HG02885 (cell line): ENCODE data around the gene OXA1L.
"Not testable (repeated sequence)": the region's sequence is repeated elsewhere in the genome, so short reads cannot be mapped to it uniquely, and the experiment has no call there.

Experiments
- ATAC-seq: cut with Tn5 transposase; IDR thresholded peaks from one replicate; pipeline ENCODE4 v1.9.1; 2021; ENCODE audit warnings: mild to moderate bottlenecking; ENCODE audit not compliant: unreplicated experiment, poor library complexity

OXA1L gene

DNA sequence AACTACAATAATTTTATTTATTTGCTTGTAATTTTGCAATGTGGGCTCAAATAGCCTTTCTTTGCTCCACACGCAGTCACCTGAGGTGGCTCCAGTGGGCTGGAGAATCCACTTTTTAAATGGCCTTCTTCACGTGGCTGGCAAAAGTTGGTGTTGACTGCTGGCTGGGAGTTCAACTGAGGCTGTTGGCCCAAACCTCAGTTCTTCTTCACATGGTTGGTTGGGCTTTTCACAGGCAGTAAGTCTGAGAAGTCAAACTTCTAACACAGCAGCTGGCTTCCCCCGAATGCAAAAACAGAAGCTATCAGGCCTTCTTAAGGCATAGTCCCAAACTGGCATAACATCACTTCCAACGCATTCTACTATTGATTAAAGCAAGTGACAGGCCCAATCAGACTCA is 2.1 kb upstream of the OXA1L start:
- ATAC-seq = no peak

DNA sequence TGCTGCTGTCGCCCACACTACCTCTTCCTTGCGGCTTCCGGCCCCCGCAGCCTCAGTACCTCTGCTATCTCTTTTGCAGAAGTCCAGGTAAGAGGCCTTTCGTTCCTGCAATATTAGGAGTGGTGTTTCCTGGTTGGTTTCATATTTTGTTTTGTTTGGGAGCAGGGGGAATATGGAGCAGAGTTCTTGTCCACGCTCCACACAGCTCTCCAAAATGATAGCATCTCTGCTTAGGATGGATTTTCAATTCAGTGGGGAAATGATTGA is 768 bp downstream of the OXA1L start:
- ATAC-seq = no peak

- no peak for ATAC-seq
These were observed 2.5 kb downstream of the OXA1L start for GRCh38 chr14:22768947-22769346.

DNA sequence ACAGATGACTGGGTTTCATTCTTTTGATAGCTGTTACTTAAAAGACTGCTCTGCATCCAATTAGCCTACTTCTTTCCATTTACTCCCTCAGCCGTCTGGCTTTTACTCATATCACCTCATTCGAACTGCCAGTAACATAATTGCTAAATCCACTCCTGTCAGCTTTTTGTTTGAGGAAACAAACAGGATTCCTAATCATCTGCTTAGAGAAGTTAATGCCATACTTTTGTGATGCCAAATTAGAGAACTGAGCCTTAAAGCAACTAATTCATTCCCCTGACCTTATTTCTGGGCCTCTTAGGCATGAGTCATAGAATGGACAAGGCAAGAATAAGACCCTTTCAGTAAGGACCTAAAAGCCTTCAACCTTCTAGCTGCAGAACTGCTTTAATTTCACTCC is 2.9 kb downstream of the OXA1L start:
- ATAC-seq = no peak

- ATAC-seq = no peak
These were observed 4.1 kb downstream of the OXA1L start for GRCh38 chr14:22770481-22771187.

- ATAC-seq = no peak
These were observed 6.2 kb downstream of the OXA1L start for GRCh38 chr14:22772725-22773124.

GRCh38 chr14:22773162-22774010 is 6.9 kb downstream of the OXA1L start:
- no peak for ATAC-seq

DNA sequence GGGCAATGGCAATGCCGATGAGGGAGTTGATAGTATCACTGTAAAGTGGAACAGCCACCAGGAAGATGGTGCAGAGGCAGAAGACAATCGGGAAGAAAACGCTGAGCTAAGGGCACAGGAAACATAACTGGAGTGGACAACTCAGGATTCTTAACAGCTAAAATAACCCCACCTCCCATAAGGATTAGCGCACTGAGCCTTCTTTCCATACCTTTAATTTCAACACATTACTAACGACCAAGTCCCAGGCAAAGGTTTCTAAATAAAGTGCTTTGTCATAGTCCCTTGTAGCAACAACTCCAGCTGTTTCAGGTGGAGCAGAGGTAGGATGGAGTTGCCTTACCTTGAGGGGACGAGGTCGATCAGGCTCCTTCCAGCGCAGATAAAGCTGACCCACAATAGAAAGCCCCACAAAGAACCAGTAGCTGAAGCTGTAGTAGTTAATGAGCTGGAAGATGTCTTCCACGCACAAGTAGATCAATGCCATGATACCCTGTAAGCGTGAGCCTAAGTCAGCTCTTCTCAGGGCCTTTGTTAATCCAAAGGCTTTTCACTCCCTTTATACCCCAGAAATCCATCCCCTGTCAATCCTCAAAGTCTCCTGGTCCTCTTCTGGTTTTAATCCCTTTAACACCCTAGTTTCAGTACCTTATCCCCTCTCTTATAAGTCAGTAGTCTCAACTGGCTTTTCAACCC is 7.7 kb downstream of the OXA1L start:
- ATAC-seq = no peak

DNA sequence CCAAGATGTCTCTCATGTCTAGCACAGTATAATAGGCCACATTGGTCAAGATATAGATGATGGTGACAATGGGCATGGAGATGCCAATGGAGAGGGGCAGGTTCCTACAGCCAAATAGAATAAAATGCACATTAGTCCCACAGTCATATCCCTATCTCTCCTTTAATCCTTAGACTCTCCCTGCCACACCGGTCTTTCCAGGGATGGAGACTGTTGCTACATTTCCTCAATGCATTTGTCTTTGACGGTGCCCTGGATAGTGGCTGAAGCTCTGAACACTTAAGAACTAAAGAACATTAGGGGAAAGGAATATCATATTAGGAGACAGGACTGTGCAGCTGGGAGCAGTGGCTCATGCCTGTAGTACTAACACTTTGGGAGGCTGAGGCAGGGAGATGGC is 9.7 kb downstream of the OXA1L start:
- no peak for ATAC-seq

- not testable (repeated sequence) for ATAC-seq
These were observed 10.4 kb downstream of the OXA1L start for GRCh38 chr14:22776849-22777248.

- ATAC-seq = no peak
These were observed 11.6 kb downstream of the OXA1L start for GRCh38 chr14:22778084-22778483.

GRCh38 chr14:22780105-22780679 is 13.7 kb downstream of the OXA1L start:
- no peak for ATAC-seq

DNA sequence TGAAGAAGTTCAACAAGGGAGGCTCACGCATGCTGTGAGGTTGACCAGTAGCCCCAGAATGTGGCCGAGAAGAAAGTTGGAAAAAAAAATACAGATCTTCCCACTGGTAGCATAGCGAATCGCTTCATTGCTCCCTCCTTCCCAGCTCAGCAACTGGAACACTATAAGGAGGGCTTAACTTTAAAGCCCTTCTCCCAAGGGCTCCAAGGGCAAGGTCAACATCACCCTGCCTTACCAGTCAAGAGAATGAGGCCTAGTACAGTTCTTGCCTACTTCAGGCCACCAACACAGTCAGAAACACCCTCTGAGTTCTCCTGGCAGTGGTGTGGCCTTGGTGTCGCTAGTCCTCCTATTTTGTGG is 14.4 kb downstream of the OXA1L start:
- ATAC-seq = no peak

DNA sequence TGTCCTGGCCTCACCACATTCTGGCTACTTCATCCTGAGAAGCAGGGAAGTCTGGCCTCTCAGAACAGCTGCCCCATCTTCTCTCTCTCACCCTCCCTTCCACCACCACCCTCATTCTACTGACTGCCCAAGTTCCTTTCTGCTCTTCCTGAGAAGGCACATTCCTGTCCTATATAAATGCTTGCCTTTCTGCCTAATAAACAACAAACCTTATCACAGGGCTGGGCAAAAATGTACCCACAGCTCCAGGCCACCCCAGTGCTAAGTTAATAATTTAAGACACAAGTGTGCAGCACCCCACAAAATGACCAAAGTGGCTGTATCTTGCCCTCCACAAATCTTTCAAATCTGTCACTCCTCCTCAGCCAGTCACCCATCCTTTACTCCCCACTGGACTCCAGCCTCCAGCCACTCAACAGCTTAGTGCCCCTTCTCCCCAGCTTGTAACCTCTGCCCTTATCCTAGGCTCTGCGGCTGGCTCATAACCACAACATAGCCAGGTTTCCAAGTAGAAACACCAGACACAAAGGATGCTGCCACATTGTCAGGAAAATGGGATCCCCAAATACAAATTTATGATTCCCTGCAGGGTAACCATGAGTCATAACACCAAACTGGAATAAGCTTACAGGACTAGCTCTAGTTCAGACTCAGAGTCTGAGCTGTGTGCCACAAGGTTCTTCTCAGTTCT is 15.0 kb downstream of the OXA1L start:
- no peak for ATAC-seq

DNA sequence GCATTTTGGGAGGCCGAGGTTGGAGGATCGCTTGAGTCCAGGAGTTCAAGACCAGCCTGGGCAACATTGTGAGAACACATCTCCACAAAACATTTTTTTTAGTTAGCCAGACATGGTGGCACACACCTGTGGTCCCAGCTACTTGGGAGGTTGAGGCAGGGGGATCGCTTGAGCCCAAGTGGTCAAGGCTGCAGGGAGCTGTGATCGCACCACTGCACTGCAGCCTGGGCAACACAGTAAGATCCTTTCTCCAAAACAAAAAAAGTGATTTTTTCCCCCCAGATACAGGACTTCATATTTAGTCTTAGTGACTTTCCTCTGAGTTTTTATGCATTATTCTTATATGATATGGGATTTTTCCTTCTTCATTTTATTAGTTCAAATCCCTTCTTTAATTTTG is 20.2 kb downstream of the OXA1L start:
- no peak for ATAC-seq

- ATAC-seq = no peak
These were observed 24.8 kb downstream of the OXA1L start for GRCh38 chr14:22791301-22791700.

- ATAC-seq = no peak
These were observed 25.7 kb downstream of the OXA1L start for GRCh38 chr14:22792158-22792557.

- ATAC-seq = not testable (repeated sequence)
These were observed 27.1 kb downstream of the OXA1L start for GRCh38 chr14:22793550-22793949.

DNA sequence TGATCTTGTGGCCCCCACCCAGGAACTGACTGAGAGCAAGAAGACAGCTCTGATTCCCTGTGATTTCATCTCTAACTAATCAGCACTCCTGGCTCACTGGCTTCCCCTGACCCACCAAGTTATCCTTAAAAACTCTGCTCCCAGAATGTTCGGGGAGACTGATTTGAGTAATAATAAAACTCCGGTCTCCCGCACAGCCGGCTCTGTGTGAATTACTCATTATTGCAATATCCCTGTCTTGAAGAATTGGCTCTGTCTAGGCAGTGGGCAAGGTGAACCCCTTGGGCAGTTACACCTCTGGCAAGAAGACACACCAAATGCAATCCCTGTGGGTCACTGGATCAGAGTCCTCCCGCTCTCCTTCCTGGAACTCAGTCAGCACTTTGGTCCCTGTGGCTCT is 27.5 kb downstream of the OXA1L start:
- ATAC-seq = no peak

DNA sequence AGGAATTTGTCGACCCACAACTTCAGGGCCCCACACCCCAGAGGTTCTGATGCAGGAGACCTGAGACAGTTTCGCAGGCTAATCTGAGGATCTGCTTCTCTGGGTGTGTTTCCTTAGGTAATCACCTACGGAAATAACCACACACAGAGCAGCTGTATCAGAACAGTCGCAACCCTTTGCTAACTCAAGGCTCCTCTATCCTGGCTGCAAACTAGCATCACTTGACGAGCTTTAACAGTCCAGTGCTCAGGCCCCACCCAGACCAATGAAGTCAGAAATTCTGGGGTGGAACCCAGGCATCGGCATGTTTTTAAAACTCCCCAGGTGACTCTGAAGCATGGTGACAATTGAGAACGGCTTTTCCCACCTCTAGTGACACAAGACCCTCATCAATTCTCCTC is 28.1 kb downstream of the OXA1L start:
- ATAC-seq = peak; percentile 67
